HS-27A (cell line): ENCODE results near the gene PIAS2.
"Not testable (repeated sequence)": the region's sequence is repeated elsewhere in the genome, so short reads cannot be mapped to it uniquely, and the experiment has no call there.

Experiments
- DNase-seq: peaks from one replicate; pipeline ENCODE4 v3.0.0-alpha.2; 2012; ENCODE audit warnings: low read depth, missing footprints

Gene PIAS2

DNA sequence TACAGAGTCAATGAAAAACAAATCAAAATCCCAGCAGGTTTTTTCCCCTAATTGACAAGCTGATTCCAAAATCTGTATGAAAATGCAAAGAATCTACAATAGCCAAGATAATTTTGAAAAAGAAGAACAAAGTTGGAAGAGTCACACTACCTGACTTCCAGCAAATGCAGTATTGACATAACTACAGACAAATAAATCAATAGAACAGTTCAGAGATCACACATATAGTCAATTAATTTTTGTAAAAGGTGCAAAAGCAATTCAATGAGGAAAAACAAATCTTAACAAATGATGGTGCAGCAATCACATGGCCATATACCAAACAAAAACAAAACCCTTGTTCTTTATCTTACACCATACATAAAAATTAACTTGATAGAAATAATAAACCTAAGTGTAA, 85.9 kb downstream of the PIAS2 start:
- no peak for DNase-seq

DNA sequence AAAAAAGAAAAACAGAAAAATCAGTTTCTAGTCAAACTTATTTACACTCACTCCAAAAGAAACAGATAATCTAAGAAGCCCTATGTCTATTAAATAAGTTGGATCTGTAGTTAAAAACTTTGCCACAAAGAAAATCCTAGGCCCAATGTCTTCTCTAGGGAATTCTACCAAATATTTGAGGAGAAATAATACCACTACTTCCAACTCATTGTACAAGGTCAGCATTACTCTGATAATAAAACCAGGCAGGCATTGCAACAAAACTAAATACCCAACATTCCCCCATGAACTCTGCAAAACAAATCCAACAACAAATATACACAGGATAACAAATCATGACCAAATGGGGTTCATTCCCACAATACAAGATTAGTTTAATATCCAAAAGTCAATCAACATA, 86.7 kb downstream of the PIAS2 start:
- DNase-seq, result no peak

DNA sequence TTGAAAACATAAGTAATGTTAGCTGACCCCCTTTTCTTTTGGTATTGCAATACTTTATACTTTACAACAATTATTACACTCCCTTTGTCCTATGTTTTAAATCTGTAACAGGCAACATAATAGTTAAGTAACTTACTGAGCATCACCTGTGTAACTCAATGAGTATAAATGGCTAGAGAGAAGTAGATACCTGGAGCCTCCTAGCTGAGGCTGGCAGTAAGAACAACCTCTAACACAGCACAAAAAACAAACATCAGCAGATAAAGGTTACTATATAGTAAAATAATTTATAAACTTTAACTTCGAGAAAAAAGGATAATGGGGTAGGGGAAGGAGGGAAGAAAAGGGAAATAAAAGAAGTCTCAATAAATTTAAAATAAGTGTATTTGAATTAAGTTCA, 87.4 kb downstream of the PIAS2 start:
- no peak for DNase-seq

DNA sequence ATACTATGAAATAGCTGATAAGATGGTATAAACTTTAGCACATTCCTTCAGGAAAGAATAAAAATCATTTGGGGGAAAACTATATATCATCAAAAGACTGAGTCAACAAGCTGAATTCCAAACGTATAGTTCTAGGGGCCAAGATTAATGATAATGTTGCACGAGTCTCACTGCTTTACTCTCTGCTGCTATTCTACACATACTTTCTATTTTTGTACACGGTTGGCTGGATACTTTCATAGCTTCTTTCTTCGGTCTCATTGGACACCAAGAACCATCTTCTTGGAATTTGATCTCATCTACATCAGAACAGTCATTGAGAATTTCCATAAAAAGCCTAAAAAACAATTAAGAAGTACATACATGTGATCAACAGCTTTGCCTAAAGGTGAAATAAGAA, 87.8 kb downstream of the PIAS2 start:
- no peak for DNase-seq

DNA sequence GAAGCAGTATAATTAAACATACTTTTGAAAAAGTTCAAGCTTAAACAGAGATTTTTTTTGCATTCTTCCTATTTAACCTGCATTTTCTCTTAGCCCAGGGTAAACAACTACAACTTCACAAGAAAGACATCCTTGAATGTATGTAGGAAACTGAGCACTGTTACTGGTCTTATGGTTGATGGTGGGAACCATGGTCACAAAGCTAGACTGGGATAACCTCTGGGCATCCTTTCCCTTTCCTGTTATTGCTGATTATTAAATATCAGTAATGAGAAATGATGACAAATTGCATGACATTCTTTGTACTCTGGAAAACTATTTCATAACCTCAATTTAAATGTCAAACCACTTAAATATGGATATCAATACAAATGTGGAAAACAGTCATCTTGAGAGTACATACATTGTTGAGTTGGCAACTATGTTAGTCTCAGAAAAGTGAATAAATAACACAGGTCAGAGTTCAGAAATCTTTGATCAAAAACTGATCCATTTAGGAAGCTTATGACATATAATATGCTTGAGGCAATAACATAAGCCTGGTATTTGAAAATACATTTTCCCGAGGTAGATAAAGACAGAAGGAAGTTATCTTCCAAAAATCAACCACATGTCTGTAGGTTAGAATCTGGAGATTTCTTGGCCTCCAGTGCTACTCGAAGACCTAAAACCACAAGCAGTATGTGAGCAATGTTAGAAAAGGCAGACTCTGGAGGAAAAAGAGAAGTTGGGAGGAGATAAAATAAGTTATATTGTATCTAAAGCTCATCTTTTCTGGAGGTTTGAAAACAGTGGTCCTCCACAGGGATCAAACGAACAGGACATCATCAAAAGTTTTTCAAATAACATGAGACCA, 95.2 kb downstream of the PIAS2 start:
- no peak for DNase-seq

DNA sequence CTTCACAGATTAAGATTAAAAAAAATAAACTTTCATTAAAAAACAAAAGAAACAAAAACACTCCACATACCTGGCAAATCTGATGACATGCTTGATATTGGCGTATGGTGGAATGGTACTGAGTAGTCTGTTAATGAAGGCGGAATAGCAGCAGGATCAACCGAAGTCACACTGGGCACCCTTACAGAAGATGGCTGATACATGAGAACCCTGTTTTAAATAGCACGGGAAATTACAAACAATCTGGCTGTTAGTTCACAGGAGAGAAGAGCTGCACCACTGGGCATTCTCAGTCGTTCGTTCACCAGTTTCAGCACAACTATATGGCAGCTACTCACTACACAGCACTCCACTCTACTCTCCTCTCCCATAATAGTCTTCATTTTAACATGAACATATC, 96.4 kb downstream of the PIAS2 start:
- DNase-seq, result no peak

DNA sequence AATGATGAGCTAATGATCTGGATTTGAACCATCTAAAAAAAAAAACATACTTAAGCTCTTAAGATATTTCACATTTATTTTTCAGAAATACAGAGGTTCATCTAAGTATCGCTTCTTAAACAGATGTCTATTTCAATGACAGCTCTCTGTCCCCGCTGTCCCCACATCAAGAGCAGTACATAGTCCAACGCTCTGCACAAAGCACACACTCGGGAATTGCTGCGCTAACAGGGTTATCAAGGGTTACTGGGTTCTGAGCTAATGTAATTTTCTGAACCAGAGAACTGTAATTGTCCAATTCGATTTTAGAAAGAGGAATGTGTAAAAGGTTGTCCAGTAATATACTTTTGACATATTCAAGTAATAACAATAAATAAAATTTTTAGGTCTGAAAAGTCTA, 101.6 kb downstream of the PIAS2 start:
- no peak for DNase-seq

DNA sequence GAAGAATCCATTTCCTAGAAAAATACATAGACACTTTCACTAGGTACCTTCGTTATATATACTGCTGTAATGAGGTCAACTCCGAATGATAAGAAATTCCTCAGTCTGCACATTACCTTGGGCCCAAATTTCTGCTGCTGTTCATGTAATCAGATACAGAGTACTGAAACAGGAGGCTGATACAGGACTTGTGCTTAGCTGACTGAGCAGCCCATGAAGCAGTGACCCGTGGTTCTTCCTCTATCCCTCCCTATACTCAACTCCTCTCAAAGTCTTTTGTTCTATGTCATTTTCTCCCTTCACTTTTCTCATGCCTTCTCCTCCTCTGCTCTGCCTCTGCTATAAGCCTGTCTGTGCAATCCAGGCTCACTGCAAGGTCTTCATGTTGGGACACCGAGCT, 102.9 kb downstream of the PIAS2 start:
- no peak for DNase-seq

DNA sequence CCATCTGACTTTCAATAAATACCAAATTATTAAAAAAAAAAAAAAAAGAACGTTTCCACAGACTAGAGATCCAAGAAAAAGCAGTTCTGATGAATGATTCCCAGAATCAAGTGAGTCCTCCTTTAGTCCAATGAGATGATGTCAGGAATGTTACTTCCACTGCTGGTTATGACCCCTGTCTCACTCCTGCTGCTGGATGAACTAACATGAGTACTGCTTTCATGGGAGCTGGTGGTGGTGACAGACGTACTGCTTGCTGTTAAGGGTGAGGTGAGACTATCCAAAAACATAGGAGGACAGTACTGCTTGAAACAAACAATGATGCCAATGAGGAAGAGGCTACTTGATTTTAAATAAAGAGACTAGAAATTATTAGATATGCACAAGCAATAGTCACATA, 105.0 kb downstream of the PIAS2 start:
- DNase-seq, result no peak

DNA sequence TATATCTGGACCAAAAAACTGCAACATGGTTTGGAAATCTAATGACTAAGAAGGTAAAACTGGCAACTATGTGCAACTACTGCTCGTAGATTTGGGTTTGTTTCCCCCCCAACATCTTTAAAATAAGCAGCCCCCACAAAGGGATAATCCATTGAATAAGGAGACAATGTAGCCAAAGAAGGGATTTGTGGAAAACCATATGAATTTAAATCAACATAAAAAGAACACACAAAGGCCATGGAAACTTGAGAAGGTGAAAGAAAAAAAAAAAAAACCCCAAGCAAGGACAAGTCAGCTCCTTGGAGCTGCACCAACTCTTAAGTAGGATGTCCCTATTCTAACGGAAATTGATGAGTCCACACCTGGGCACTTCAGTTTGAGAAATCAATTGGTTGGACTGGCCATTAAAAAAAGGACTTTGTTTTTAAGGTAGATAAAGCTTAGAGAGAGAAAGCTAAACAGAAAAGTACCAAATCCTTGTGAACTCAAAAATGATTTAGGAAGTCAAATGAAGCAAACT, 106.8 kb downstream of the PIAS2 start:
- DNase-seq, result no peak

DNA sequence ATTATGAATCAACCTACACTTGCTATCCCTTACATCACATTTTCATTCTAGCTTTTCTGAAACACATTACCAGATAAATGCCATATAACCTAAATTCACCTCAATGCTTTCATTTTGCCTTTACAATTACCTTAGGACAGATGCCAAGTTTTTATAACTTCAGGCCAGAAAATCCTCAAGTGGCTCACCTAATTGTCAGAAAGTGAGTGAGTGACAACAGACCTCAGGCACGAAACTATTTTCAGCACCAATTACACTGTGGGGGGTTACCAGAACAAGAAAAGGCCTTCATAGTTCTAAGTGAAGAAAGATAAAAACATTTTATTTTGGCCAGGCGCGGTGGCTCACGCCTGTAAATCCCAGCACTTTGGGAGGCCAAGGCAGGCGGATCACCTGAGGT, 108.2 kb downstream of the PIAS2 start:
- DNase-seq, result no peak

DNA sequence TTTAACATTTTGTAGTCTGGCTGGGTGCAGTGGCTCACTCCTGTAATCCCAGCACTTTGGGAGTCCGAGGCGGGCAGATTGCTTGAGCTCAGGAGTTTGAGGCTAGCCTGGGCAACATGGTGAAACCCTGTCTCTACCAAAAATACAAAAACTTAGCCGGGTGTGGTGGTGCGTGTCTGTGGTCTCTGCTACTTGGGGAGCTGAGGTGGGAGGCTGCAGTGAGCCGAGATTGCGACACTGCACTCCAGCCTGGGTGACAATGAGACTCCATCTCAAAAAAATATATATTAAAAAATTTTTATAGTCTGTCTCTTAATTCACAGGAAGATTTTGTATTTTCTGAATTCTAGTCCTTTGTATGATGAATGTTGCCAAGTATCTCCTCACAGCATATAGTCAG, 121.4 kb downstream of the PIAS2 start:
- DNase-seq, result not testable (repeated sequence)

DNA sequence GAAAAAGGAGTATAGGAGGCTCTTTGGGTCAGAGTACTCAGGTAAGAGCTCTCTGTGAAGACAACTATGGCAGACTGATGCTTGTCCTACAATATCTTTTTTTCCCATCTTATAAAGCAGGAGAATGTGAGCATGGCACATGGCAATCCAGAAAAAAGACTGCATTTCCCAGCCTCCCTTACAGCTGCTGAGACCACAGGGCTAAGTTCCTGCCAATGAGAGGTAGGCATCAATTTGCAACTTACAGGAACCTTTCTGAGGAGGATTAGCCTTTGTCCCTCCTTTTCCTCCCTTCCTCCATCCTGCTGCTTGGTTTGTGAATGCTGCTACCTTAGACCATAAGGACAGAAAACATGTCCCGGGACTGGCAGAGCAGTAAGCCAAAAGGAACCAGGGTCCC, 122.7 kb downstream of the PIAS2 start:
- DNase-seq, result no peak

DNA sequence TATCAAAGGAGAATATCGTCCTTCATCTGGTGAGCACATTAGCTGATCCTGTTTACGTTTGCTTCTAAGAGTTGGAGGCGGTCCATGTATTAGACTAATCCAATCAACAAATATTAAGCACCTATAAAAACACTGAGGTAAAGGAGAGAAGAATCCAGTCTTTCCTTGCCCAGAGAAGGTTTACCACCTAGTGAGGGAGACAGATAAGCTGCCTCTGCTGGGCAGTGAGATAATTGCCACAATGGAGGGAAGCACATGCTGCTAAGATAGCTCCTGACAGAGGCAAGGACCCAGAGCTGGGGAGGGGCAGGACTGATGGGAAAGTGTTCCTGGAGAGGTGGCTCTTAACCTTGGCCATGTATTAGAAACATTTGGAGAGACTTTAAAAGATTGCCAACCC, 123.7 kb downstream of the PIAS2 start:
- DNase-seq, result no peak

DNA sequence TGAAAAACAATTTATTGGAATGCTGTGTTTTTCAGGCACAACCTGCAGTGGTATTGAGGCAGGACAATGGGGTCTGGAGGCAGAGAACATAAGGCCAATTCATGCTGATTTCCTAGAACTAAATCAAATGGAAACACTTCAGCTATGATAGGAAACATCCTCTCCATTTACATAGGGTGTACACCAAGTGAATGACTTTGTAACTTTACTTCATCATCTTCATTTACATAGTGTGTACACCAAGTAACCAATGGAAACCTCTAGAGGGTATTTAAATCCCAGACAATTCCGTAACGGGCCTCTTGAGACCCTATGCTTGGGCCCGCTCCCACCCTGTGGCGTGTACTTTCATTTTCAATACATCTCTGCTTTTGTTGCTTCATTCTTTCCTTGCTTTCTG, 128.2 kb downstream of the PIAS2 start:
- no peak for DNase-seq

DNA sequence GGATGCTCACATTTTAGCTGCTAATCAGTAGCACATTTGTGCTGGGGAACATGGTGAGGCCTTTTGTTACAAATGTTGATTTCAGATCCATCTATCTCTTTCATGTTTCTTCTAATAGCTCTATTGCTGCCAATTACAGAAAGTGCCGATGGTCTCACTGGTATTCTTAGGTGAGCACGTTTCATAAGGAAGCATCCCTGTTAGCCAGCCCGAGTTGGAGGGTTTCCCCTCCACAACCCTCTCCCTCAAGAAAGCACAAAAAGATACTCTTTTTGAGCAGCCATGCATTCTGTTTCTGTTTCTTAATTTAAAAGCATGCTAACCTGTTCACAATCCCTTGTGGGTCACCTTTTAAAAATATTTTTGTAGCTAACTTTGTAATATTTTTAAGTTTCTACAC, 129.6 kb downstream of the PIAS2 start:
- DNase-seq, result no peak

DNA sequence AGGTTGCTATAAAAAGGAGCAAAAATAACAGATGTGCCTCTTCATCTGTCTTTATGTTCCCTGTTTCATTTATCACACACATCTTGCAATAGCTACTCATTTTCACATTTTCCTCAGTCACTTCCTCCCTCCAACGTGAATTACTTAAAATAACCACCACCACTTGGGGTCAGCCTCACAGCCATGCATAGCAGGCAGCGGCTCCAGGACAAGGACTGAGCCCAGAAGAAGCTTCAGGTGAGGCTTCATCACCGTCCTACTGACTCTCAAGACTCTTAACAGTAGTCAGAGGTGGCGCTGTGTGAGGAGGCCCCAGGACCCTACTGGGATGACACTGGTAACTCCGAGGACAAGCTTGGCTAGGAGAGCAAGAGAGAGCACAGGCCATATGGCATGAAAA, 144.9 kb downstream of the PIAS2 start:
- no peak for DNase-seq

DNA sequence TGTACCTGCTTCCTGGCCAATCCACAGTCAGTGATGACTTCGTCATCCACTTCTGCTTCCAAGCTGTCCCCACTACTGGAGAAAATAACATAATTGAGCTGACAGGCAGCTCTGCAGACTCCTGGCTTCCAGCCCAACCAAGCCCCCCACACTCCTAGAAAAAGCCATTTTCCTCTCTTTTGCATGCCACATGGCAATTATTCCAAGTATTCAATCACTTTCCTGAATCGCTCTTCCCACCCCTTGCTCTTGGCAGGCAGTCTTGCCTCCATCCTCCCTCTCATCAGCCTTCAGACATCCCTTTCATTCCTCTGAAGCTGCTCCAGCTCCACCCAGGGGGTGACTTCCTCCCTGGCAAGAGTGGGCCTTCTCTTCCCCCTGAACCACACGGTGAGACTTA, 146.2 kb downstream of the PIAS2 start:
- DNase-seq, result no peak

DNA sequence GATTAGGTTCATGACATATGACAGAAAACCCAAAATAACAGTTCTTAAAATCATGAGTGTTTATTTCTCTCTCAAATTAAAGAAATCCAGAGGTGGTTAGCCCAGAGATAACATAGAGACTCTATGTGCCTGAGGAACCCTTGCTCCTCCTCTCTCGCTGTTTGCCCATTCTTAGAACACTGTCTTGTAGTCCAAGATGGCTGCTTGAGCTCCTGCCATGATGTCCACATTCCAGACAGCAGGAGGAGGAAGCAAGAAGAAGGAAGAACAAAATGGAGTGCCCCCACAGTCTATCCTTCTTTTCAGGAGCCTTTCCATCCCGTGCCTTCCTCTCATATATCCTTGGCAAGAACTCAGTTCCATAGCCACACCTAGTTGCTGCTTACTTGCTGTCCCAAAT, 146.6 kb downstream of the PIAS2 start:
- no peak for DNase-seq

DNA sequence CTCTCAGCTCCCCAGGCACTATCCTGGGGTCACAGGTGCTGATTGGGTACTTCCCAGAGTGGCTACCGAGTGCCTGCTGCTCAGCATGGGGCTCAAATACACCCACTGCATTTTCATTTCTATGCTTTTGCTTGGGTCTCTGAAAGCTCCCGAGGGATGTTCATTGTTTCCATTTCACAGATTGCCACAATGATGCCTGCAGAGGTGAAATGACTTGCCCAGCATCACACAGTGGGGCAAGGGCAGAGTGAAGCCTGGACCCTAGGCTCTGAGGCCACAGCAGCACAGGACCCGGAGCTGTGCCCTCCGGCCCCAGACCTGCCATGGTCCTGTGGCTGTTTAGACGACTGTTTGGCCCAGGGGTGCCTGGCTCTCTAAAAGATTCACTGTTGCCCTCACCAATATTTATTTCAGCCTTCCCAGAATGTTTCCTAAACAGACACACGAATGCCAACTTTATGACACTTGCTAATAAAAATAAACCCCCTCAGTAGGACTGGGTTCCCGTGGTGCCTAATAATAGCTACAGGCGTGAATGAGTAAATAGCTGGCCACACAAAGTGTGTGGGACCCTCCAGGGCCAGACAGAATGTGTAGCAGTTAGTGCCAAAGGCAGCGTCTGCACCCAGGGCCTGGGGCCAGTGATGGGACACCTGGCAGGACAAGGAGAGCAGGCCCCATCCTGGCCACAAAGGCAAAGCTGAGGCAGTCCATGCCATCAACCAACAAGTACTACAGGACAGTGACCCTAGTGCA, 149.0 kb downstream of the PIAS2 start:
- DNase-seq, result no peak

DNA sequence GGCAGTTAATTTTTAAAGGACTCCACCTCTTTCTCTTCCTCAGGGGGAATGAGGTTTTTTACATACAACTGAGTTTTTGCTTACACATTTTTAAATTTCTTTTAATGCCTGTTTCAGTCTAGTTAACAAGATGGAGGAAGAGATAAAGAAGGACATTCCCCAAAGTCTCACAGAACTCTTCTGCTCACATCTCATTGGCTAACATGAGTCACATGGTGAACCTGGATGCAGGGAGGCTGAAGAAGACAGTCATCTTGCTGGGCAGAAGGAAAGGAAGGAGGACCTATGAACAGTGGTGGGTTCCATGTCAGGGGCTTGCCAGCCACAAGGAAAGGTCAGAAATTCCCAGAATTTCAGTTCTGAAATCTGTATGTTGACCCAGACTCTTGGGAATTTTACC, 150.1 kb downstream of the PIAS2 start:
- DNase-seq, result no peak

DNA sequence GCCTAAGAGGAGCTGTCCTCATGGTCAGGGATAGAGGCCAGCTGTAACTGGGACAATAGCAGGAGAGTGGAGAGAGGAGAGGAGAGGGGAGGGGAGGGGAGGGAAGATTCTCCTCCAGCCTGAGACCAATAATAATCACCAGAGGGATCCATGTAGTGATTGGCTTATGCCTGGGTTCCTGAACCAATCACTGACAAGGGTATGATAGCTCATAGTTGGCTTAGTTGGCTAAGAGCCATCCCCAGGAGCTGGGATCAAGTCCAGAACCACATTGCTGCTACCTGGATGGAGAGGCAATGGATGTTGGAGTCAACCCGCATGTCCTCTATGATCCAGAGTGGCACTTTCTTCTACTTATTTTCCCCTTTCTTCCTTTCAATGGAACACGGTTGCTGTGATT, 152.7 kb downstream of the PIAS2 start:
- DNase-seq, result no peak

DNA sequence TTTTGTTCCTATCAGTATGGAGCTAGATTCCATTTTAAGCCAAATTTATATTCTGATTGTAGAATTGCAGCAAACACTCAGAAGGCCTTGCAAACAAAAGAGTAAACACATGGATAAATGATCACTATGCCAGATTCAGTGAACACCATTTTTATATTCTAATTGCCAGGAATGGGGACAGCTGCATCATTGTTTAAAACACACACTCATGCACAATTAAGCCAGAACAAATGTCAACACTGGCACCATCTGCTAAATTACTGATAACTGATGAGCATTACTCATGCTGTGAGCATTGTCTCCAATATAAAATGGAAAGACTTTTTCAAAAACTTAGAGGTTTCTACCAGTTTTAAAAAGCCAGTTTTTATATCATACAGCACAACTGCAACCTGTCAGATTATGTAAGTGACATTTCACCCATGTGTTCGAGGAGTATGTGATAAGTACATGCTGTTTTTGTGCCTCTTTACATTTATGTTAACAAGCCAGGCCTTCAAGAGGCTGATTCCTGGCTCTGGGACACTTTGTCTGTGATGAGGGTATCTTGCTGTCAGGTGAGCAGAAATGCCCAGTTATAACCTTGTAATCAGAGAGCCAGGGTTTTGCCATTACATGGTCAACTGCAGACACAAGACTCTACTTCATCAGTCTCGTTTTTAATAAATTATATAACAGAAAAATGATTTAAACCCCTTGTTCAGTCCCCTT, 156.1 kb downstream of the PIAS2 start:
- no peak for DNase-seq
